IMR-90 (cell line): ENCODE data around the gene BRPF1. TPM values are rescaled to one million over a fixed set of nuclear protein-coding genes. Genes with fewer than 3 reads are reported as not detected.

Experiments
- ATAC-seq: fragments of 200-7000 bp; cut with Tn5 transposase; 2 replicates; pipeline ENCODE4 v1.9.1; 2020; ENCODE audit warnings: low read depth, mild to moderate bottlenecking, moderate library complexity
- BruUV-seq: library from RNA; stranded (reverse); fragments of 400-500 nt; replicated peaks from 2 replicates; lab custom pipeline; 2021; lab: Mats Ljungman, UMichigan
- CTCF ChIA-PET: fragments of 300-600 bp; formaldehyde crosslinking; extraction: SDS; loops from one replicate; lab custom pipeline; 2021; ENCODE audit warnings: antibody characterized with exemption; lab: Yijun Ruan, JAX
- POLR2A ChIA-PET: fragments of 300-600 bp; sonication (Branson Sonifier 250); formaldehyde crosslinking; loops from one replicate; lab custom pipeline; 2022; ENCODE audit warnings: antibody characterized with exemption; ENCODE audit not compliant: unreplicated experiment; lab: Charles Lee
- DNase-seq: peaks from one replicate; pipeline ENCODE4 v3.0.0; 2013
- H2AFZ ChIP-seq: replicated peaks from 2 replicates; pipeline ENCODE3; 2013; ENCODE audit warnings: low read length, mild to moderate bottlenecking; ENCODE audit not compliant: poor library complexity
- H2AK5ac ChIP-seq: 2 replicates; pipeline ENCODE4 v1.6.1; 2013; ENCODE audit warnings: low read depth, low read length, inconsistent platforms
- H2AK9ac ChIP-seq: replicated peaks from 2 replicates; pipeline ENCODE3; 2013; ENCODE audit warnings: mild to moderate bottlenecking, low read depth, low read length, moderate library complexity; ENCODE audit not compliant: poor library complexity
- H2BK120ac ChIP-seq: 2 replicates; pipeline ENCODE4 v1.6.1; 2013; ENCODE audit warnings: low read depth, low read length, inconsistent platforms
- H2BK15ac ChIP-seq: 3 replicates; pipeline ENCODE4 v1.6.1; 2013; ENCODE audit warnings: low read depth, low read length, inconsistent platforms
- H2BK20ac ChIP-seq: 2 replicates; pipeline ENCODE4 v1.6.1; 2013; ENCODE audit warnings: low read depth, mild to moderate bottlenecking, inconsistent platforms, low read length, moderate library complexity
- H2BK5ac ChIP-seq: 2 replicates; pipeline ENCODE4 v1.6.1; 2013; ENCODE audit warnings: mild to moderate bottlenecking, low read depth, low read length, inconsistent platforms; ENCODE audit not compliant: poor library complexity, severe bottlenecking
- H3K14ac ChIP-seq: replicated peaks from 2 replicates; pipeline ENCODE4 v1.6.1; 2013; ENCODE audit warnings: low read depth, low read length, inconsistent platforms
- H3K18ac ChIP-seq: 2 replicates; pipeline ENCODE4 v1.6.1; 2013; ENCODE audit warnings: low read depth, low read length, control low read depth
- H3K23ac ChIP-seq: 2 replicates; pipeline ENCODE4 v1.6.1; 2013; ENCODE audit warnings: low read depth, low read length, inconsistent platforms
- H3K27ac ChIP-seq: 2 replicates; pipeline ENCODE4 v1.5.1; 2013; ENCODE audit warnings: mild to moderate bottlenecking, control low read depth, low read length; ENCODE audit not compliant: insufficient read depth
- H3K27me3 ChIP-seq: 2 replicates; pipeline ENCODE4 v1.6.1; 2013; ENCODE audit warnings: low read length; ENCODE audit not compliant: control insufficient read depth, insufficient read depth
- H3K36me3 ChIP-seq: 2 replicates; pipeline ENCODE4 v1.6.1; 2013; ENCODE audit warnings: low read length, mixed read lengths; ENCODE audit not compliant: control insufficient read depth, insufficient read depth
- H3K4ac ChIP-seq: 2 replicates; pipeline ENCODE4 v1.6.1; 2013; ENCODE audit warnings: low read depth, low read length, inconsistent platforms
- H3K4me1 ChIP-seq: 2 replicates; pipeline ENCODE4 v1.6.1; 2013; ENCODE audit warnings: low read length, mixed read lengths; ENCODE audit not compliant: control insufficient read depth, insufficient read depth
- H3K4me2 ChIP-seq: 2 replicates; pipeline ENCODE4 v1.6.1; 2013; ENCODE audit warnings: low read depth, mild to moderate bottlenecking, control low read depth, low read length, moderate library complexity
- H3K4me3 ChIP-seq: 2 replicates; pipeline ENCODE4 v1.5.1; 2013; ENCODE audit warnings: low read depth, mild to moderate bottlenecking, control low read depth, low read length, moderate library complexity; ENCODE audit not compliant: insufficient read depth
- H3K56ac ChIP-seq: 2 replicates; pipeline ENCODE4 v1.6.1; 2013; ENCODE audit warnings: low read length, inconsistent platforms; ENCODE audit not compliant: insufficient read depth; ENCODE audit errors: extremely low read depth
- H3K79me1 ChIP-seq, 2 experiments: 2 replicates each; pipeline ENCODE4 v1.6.1; 2013; ENCODE audit warnings: low read length in 2 of 2, inconsistent platforms in 1 of 2, low read depth in 1 of 2
- H3K9ac ChIP-seq: 2 replicates; pipeline ENCODE4 v1.6.1; 2013; ENCODE audit warnings: low read depth, low read length, control low read depth
- H3K9me1 ChIP-seq: 2 replicates; pipeline ENCODE4 v1.6.1; 2013; ENCODE audit warnings: low read length, inconsistent platforms; ENCODE audit not compliant: insufficient read depth
- H3K9me3 ChIP-seq: 2 replicates; pipeline ENCODE4 v1.6.1; 2013; ENCODE audit warnings: low read length; ENCODE audit not compliant: control insufficient read depth, insufficient read depth
- H4K20me1 ChIP-seq: 2 replicates; pipeline ENCODE4 v1.6.1; 2013; ENCODE audit warnings: low read length, inconsistent platforms; ENCODE audit not compliant: insufficient read depth
- H4K5ac ChIP-seq: 2 replicates; pipeline ENCODE4 v1.6.1; 2013; ENCODE audit warnings: mild to moderate bottlenecking, low read depth, low read length, control low read depth
- H4K8ac ChIP-seq, 2 experiments: 2 replicates each; pipeline ENCODE4 v1.6.1; 2013; ENCODE audit warnings: low read depth in 2 of 2, low read length in 2 of 2, control low read depth in 1 of 2, inconsistent platforms in 1 of 2
- H4K91ac ChIP-seq: 2 replicates; pipeline ENCODE4 v1.6.1; 2013; ENCODE audit warnings: low read depth, low read length, inconsistent platforms; ENCODE audit not compliant: insufficient read depth
- BHLHE40 ChIP-seq: fragments of 150-350 bp; IDR thresholded peaks from 2 replicates; pipeline ENCODE4 v1.6.1; 2016; ENCODE audit warnings: mild to moderate bottlenecking, low read depth, low read length
- CEBPB ChIP-seq: IDR thresholded peaks from 2 replicates; pipeline ENCODE4 v1.6.1; 2012; ENCODE audit warnings: low read depth, low read length, improper control_type of control experiment
- CHD1 ChIP-seq: IDR thresholded peaks from 2 replicates; pipeline ENCODE4 v1.6.1; 2012; ENCODE audit warnings: low read depth, low read length, improper control_type of control experiment
- FOS ChIP-seq: fragments of 150-350 bp; IDR thresholded peaks from 2 replicates; pipeline ENCODE4 v1.6.1; 2016; ENCODE audit warnings: low read depth, low read length
- MAZ ChIP-seq: IDR thresholded peaks from 2 replicates; pipeline ENCODE4 v1.6.1; 2012; ENCODE audit warnings: low read depth, mild to moderate bottlenecking, low read length, improper control_type of control experiment, moderate library complexity, borderline replicate concordance
- MXI1 ChIP-seq: IDR thresholded peaks from 2 replicates; pipeline ENCODE4 v1.6.1; 2012; ENCODE audit warnings: low read depth, mild to moderate bottlenecking, low read length, moderate library complexity, borderline replicate concordance
- NFE2L2 ChIP-seq: fragments of 150-350 bp; IDR thresholded peaks from 2 replicates; pipeline ENCODE4 v1.6.1; 2016; ENCODE audit warnings: low read depth, mild to moderate bottlenecking, low read length
- POLR2A ChIP-seq: IDR thresholded peaks from 2 replicates; pipeline ENCODE4 v1.6.1; 2012; ENCODE audit warnings: mild to moderate bottlenecking, low read depth, low read length
- RAD21 ChIP-seq: IDR thresholded peaks from 2 replicates; pipeline ENCODE4 v1.6.1; 2012; ENCODE audit warnings: low read length, improper control_type of control experiment
- RCOR1 ChIP-seq: IDR thresholded peaks from 2 replicates; pipeline ENCODE4 v1.6.1; 2012; ENCODE audit warnings: mild to moderate bottlenecking, low read length, improper control_type of control experiment; ENCODE audit not compliant: insufficient replicate concordance
- RFX5 ChIP-seq: IDR thresholded peaks from 2 replicates; pipeline ENCODE4 v1.8.0; 2012; ENCODE audit warnings: low read depth, mild to moderate bottlenecking, low read length, moderate library complexity
- SMC3 ChIP-seq: fragments of 150-350 bp; IDR thresholded peaks from 2 replicates; pipeline ENCODE4 v1.6.1; 2016; ENCODE audit warnings: low read depth, mild to moderate bottlenecking, antibody characterized with exemption, low read length, moderate library complexity
- USF2 ChIP-seq: fragments of 150-350 bp; IDR thresholded peaks from 2 replicates; pipeline ENCODE4 v1.6.1; 2017; ENCODE audit warnings: mild to moderate bottlenecking, antibody characterized with exemption, low read length, low read depth
- WGBS, 2 experiments: methylation state at CpG; one replicate each; pipeline versions ENCODE4 v1.1.5 to v1.1.7; 2013; ENCODE audit warnings: missing lambda C conversion rate in 2 of 2; ENCODE audit not compliant: insufficient read length in 1 of 2; ENCODE audit errors: extremely low coverage in 2 of 2; 5-methylcytosine and 5-hydroxymethylcytosine counted together
- dilution Hi-C: fragments of 300-500 bp; cut with HindIII; formaldehyde crosslinking; loops from one replicate; pipeline ENCODE4 v1.14.3; 2018; ENCODE audit warnings: low sequenced_read_pairs; ENCODE audit not compliant: unreplicated experiment
- in situ Hi-C: fragments of 300-500 bp; cut with MboI; formaldehyde crosslinking; loops from 3 replicates; pipeline ENCODE4 v1.14.3; 2019; ENCODE audit warnings: low sequenced_read_pairs, inconsistent platforms, mixed read lengths
- intact Hi-C: fragments of 100-400 bp; cut with micrococcal nuclease; formaldehyde crosslinking; loops from 2 replicates; pipeline ENCODE4 v1.10.0; 2022
- polyA plus RNA-seq, 3 experiments: library from polyadenylated mRNA; depleted of rRNA; stranded (reverse); fragments of >200 nt; gene quantifications; 2 replicates each; pipeline ENCODE4 v1.2.3, GENCODE V29; 2012; ENCODE audit warnings: low replicate concordance in 1 of 3
- total RNA-seq: library from RNA; depleted of rRNA; stranded (reverse); fragments of >200 nt; gene quantifications from 2 replicates; pipeline ENCODE4 v1.2.3, GENCODE V29; 2012
- TF ChIP-seq, protein P1 (sequence below): conservative IDR thresholded peaks from 2 replicates; pipeline ENCODE4 v1.5.1; 2012; ENCODE audit warnings: mild to moderate bottlenecking, low read depth, low read length, improper control_type of control experiment
- TF ChIP-seq, protein P2 (sequence below): fragments of 150-350 bp; IDR thresholded peaks from 2 replicates; pipeline ENCODE4 v1.6.1; 2016; ENCODE audit warnings: low read depth, mild to moderate bottlenecking, low read length, moderate library complexity, borderline replicate concordance

BRPF1 gene
- total and polyA plus RNA-seq, 2 of the 4 experiments (the other 2 are of a cell fraction): 13.6 to 15.6 TPM

DNA sequence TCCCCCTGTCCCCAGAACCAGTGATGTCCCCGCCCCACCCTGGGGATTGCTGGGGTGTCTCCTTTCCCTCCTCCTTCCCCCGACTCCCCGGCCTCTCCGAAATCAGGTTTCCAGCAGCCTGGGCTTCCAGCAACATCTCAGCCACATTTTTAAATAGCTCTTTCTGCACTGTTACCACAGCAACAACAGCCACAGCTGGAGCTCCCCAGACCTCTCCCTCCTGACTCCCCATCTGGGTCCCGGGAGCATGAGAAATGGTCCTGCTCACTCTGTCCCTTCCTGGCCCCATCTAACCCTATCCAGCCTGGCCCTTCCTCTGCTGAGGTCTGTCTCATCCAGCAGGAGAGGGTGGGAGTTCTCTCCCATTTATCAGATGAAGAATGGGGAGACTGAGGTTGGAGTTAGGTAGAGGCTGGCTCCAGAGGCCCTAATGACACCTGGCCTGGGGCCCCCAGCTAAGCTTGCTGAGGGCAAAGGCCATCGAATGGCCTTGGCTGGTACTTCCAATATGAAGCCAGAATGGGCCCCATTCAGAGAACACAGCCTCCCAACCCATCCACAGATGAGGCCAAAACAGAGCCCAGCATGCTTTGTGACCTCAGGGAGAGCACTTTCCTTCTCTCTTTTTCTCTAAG, 36.7 kb downstream of the BRPF1 start:
- no peak overlapping the region for H3K18ac ChIP-seq
- TF ChIP-seq CEBPB: no peak
- TF ChIP-seq, protein P1, sequence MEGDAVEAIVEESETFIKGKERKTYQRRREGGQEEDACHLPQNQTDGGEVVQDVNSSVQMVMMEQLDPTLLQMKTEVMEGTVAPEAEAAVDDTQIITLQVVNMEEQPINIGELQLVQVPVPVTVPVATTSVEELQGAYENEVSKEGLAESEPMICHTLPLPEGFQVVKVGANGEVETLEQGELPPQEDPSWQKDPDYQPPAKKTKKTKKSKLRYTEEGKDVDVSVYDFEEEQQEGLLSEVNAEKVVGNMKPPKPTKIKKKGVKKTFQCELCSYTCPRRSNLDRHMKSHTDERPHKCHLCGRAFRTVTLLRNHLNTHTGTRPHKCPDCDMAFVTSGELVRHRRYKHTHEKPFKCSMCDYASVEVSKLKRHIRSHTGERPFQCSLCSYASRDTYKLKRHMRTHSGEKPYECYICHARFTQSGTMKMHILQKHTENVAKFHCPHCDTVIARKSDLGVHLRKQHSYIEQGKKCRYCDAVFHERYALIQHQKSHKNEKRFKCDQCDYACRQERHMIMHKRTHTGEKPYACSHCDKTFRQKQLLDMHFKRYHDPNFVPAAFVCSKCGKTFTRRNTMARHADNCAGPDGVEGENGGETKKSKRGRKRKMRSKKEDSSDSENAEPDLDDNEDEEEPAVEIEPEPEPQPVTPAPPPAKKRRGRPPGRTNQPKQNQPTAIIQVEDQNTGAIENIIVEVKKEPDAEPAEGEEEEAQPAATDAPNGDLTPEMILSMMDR: no peak
- TF ChIP-seq, protein P2, sequence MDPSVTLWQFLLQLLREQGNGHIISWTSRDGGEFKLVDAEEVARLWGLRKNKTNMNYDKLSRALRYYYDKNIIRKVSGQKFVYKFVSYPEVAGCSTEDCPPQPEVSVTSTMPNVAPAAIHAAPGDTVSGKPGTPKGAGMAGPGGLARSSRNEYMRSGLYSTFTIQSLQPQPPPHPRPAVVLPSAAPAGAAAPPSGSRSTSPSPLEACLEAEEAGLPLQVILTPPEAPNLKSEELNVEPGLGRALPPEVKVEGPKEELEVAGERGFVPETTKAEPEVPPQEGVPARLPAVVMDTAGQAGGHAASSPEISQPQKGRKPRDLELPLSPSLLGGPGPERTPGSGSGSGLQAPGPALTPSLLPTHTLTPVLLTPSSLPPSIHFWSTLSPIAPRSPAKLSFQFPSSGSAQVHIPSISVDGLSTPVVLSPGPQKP: no peak
- no peak for TF ChIP-seq FOS
- TF ChIP-seq RAD21: no peak
- TF ChIP-seq POLR2A: no peak
- no peak for TF ChIP-seq RCOR1
- no peak for TF ChIP-seq MAZ
- TF ChIP-seq RFX5: no peak
- no peak for TF ChIP-seq USF2
- TF ChIP-seq NFE2L2: no peak
- no peak for TF ChIP-seq BHLHE40
- no peak for TF ChIP-seq MXI1
- no peak for TF ChIP-seq SMC3
- TF ChIP-seq CHD1: no peak

More for the DNA sequence above, 36.7 kb downstream of the BRPF1 start:
- no peak overlapping the region for H2AFZ ChIP-seq
- H3K79me1 ChIP-seq: peaks cover 16 to 49% of the 10 kb centered on the region in 2 experiments
- H2BK5ac ChIP-seq: no peak overlapping the region
- no peak overlapping the region for H3K56ac ChIP-seq
- peaks cover 28% of the 10 kb centered on the region for H3K9me1 ChIP-seq
- ATAC-seq (no peak), DNase-seq (no peak)
- H2AK5ac ChIP-seq: peak overlapping the region; percentile 31; the same call in 1 of the 2 replicates
- no peak overlapping the region for H3K27ac ChIP-seq
- in situ Hi-C loops: no loop called here
- no peak overlapping the region; the same call in 1 of the 2 replicates for H3K4me2 ChIP-seq
- peak overlapping the region; percentile 63; the same call in 1 of the 2 replicates for H3K4ac ChIP-seq
- H4K91ac ChIP-seq: no peak overlapping the region
- H3K4me3 ChIP-seq: no peak overlapping the region
- H4K20me1 ChIP-seq: peaks cover 8% of the 10 kb centered on the region; the same call in 1 of the 2 replicates
- ChIA-PET CTCF (no interaction called here), POLR2A (interaction anchor here (0.5 kb wide), 1 partner anchor 513 kb away, joined by 3 read pairs; no protein-coding TSS in a partner anchor)
- peaks cover 1% of the 10 kb centered on the region; the same call in 1 of the 2 replicates for H3K36me3 ChIP-seq
- no TSS peak for BruUV-seq
- intact Hi-C loops: no loop called here
- no peak overlapping the region for H2BK15ac ChIP-seq
- WGBS, 2 experiments: 59% methylated on average over 3 of the region's 6 CpGs; no CpG with 5 or more reads in 1 of the 2 experiments
- peak overlapping the region in 1 of 2 experiments; percentile 4; a peak in 1 of 4 replicates for H4K8ac ChIP-seq
- H3K14ac ChIP-seq: peak overlapping the region; percentile 29; the same call in 1 of the 2 replicates
- H4K5ac ChIP-seq: no peak overlapping the region
- dilution Hi-C loops: no loop called here
- no peak overlapping the region for H2BK20ac ChIP-seq
- H2AK9ac ChIP-seq: peak overlapping the region; percentile 87
- peaks cover 27% of the 10 kb centered on the region for H3K4me1 ChIP-seq
- peak overlapping the region; percentile 66 for H3K23ac ChIP-seq
- no peaks in the 10 kb centered on the region for H3K27me3 ChIP-seq
- no peaks in the 10 kb centered on the region for H3K9me3 ChIP-seq
- H3K9ac ChIP-seq: peak overlapping the region; percentile 63
- peak overlapping the region; percentile 25; the same call in 1 of the 2 replicates for H2BK120ac ChIP-seq
